HL-60 (cell line): ENCODE results near the gene SORCS2.

Experiments
- DNase-seq, 2 experiments: peaks; one replicate each; pipeline ENCODE4 v3.0.0-alpha.2; 2010 to 2020; ENCODE audit warnings: low read depth in 1 of 2, low spot score in 1 of 2
- H3K27ac ChIP-seq: fragments of 250-450 bp; sonication (Bioruptor Pico); replicated peaks from 2 replicates; pipeline ENCODE4 v1.5.1; 2020; ENCODE audit warnings: mild to moderate bottlenecking, moderate library complexity
- H3K27me3 ChIP-seq: fragments of 250-450 bp; sonication (Bioruptor Pico); 2 replicates; pipeline ENCODE4 v1.5.1; 2021; ENCODE audit warnings: mild to moderate bottlenecking, moderate library complexity; ENCODE audit not compliant: insufficient read depth, poor library complexity, severe bottlenecking
- H3K4me3 ChIP-seq: replicated peaks from 2 replicates; pipeline ENCODE4 v1.5.1; 2011; ENCODE audit warnings: mild to moderate bottlenecking, control low read depth, low read length; ENCODE audit not compliant: insufficient read depth
- CTCF ChIP-seq: IDR thresholded peaks from one replicate; pipeline ENCODE4 v1.5.1; 2011; ENCODE audit warnings: low read length, control low read depth, inconsistent platforms; ENCODE audit not compliant: insufficient read depth
- GABPA ChIP-seq: IDR thresholded peaks from 2 replicates; pipeline ENCODE4 v1.6.1; 2012; ENCODE audit warnings: low read depth
- POLR2AphosphoS5 ChIP-seq: IDR thresholded peaks from 2 replicates; pipeline ENCODE4 v1.6.1; 2012; ENCODE audit warnings: low read depth
- REST ChIP-seq: IDR thresholded peaks from 2 replicates; pipeline ENCODE4 v1.6.1; 2012; ENCODE audit warnings: low read depth; ENCODE audit not compliant: insufficient replicate concordance
- SPI1 ChIP-seq: IDR thresholded peaks from 2 replicates; pipeline ENCODE4 v1.6.1; 2012; ENCODE audit warnings: low read depth, mild to moderate bottlenecking, borderline replicate concordance

SORCS2 gene

GRCh38 chr4:7499661-7500060 is 307.3 kb downstream of the SORCS2 start:
- Histone ChIP-seq H3K27ac (no peak overlapping the region), H3K4me3 (no peak overlapping the region), H3K27me3 (peaks cover 2% of the 10 kb centered on the region)
- DNase-seq = no peak
- no peak for TF ChIP-seq SPI1
- no peak for TF ChIP-seq POLR2AphosphoS5
- no peak for TF ChIP-seq CTCF
- TF ChIP-seq GABPA = no peak
- no peak for TF ChIP-seq REST

- no peak overlapping the region for H3K27ac ChIP-seq
- peak in 1 of 2 experiments; percentile 33 for DNase-seq
- H3K27me3 ChIP-seq = peaks cover 2% of the 10 kb centered on the region
- TF ChIP-seq CTCF = no peak
- TF ChIP-seq GABPA = no peak
- TF ChIP-seq REST = no peak
- no peak for TF ChIP-seq SPI1
- no peak for TF ChIP-seq POLR2AphosphoS5
- H3K4me3 ChIP-seq = no peak overlapping the region
Measured at GRCh38 chr4:7500404-7500803, 308.1 kb downstream of the SORCS2 start.

- no peak for DNase-seq
- Histone ChIP-seq H3K27me3 (peaks cover 2% of the 10 kb centered on the region), H3K27ac (no peak overlapping the region), H3K4me3 (no peak overlapping the region)
- TF ChIP-seq SPI1 = no peak
- TF ChIP-seq REST = no peak
- no peak for TF ChIP-seq POLR2AphosphoS5
- TF ChIP-seq CTCF = no peak
- TF ChIP-seq GABPA = no peak
Measured at GRCh38 chr4:7501314-7501713, 309.0 kb downstream of the SORCS2 start.
